ENCODE results near the gene TAF12. TPM values are rescaled to one million over a fixed set of nuclear protein-coding genes. Genes with fewer than 3 reads are reported as not detected.
"Not testable (repeated sequence)": the region's sequence is repeated elsewhere in the genome, so short reads cannot be mapped to it uniquely, and the experiment has no call there.

Gene TAF12
- total RNA-seq, 2 donors from 2014 or later: 14.2 to 15.8 TPM

GRCh38 chr1:28586585-28587391 is 56.1 kb downstream of the TAF12 start:
- H3K4me1 Mint-ChIP-seq: peaks cover 12% of the 10 kb centered on the region
- not testable (repeated sequence) for ATAC-seq, H3K4me3 Mint-ChIP-seq

GRCh38 chr1:28582248-28582615 is 60.6 kb downstream of the TAF12 start:
- H3K4me1 Mint-ChIP-seq: peaks cover 43% of the 10 kb centered on the region

More at GRCh38 chr1:28586585-28587391, 56.1 kb downstream of the TAF12 start:
- H3K27ac Mint-ChIP-seq; H3K36me3 Mint-ChIP-seq (ENCODE audit: low read depth); H3K27me3 Mint-ChIP-seq; DNase-seq; H3K9me3 ChIP-seq (ENCODE audit: control insufficient read depth, low read length, poor library complexity, severe bottlenecking): not testable (repeated sequence)

GRCh38 chr1:28581531-28582247 is 61.2 kb downstream of the TAF12 start:
- DNase-seq (peak; percentile 87 to 91 (median 89)), ATAC-seq (peak; percentile 92)
- Mint-ChIP-seq H3K27me3 (no peaks in the 10 kb centered on the region), H3K4me3 (peak overlapping the region; percentile 95), H3K4me1 (peaks cover 43% of the 10 kb centered on the region), H3K27ac (peak overlapping the region; percentile 88), H3K36me3 (ENCODE audit: low read depth) (peaks cover 2% of the 10 kb centered on the region)
- no peaks in the 10 kb centered on the region for H3K9me3 ChIP-seq (ENCODE audit: control insufficient read depth, low read length, poor library complexity, severe bottlenecking)

More at GRCh38 chr1:28582248-28582615, 60.6 kb downstream of the TAF12 start:
- ATAC-seq: no peak
- no peaks in the 10 kb centered on the region for H3K9me3 ChIP-seq (ENCODE audit: control insufficient read depth, low read length, poor library complexity, severe bottlenecking)
- Mint-ChIP-seq H3K27ac (peak overlapping the region; percentile 88), H3K36me3 (ENCODE audit: low read depth) (peaks cover 2% of the 10 kb centered on the region), H3K27me3 (no peaks in the 10 kb centered on the region), H3K4me3 (peak overlapping the region; percentile 95)
- no peak for DNase-seq

GRCh38 chr1:28580722-28581530 is 61.9 kb downstream of the TAF12 start:
- peaks cover 2% of the 10 kb centered on the region for H3K36me3 Mint-ChIP-seq (ENCODE audit: low read depth)
- peak; percentile 73 for ATAC-seq
- no peaks in the 10 kb centered on the region for H3K27me3 Mint-ChIP-seq
- peaks cover 41% of the 10 kb centered on the region for H3K4me1 Mint-ChIP-seq
- H3K27ac Mint-ChIP-seq: peak overlapping the region; percentile 88
- no peaks in the 10 kb centered on the region for H3K9me3 ChIP-seq (ENCODE audit: control insufficient read depth, low read length, poor library complexity, severe bottlenecking)
- peak overlapping the region; percentile 95 for H3K4me3 Mint-ChIP-seq
- peak in 2 of 3 donors; percentile 24 to 32 for DNase-seq

GRCh38 chr1:28579401-28579800 is 63.5 kb downstream of the TAF12 start:
- Mint-ChIP-seq H3K4me3 (peak overlapping the region; percentile 95), H3K27me3 (no peaks in the 10 kb centered on the region), H3K4me1 (peaks cover 41% of the 10 kb centered on the region), H3K36me3 (ENCODE audit: low read depth) (peaks cover 2% of the 10 kb centered on the region), H3K27ac (peak overlapping the region; percentile 88)
- H3K9me3 ChIP-seq (ENCODE audit: control insufficient read depth, low read length, poor library complexity, severe bottlenecking): no peaks in the 10 kb centered on the region
- ATAC-seq (no peak), DNase-seq (no peak)

GRCh38 chr1:28578696-28579218 is 64.1 kb downstream of the TAF12 start:
- no peaks in the 10 kb centered on the region for H3K9me3 ChIP-seq (ENCODE audit: control insufficient read depth, low read length, poor library complexity, severe bottlenecking)
- Mint-ChIP-seq H3K27me3 (no peaks in the 10 kb centered on the region), H3K36me3 (ENCODE audit: low read depth) (peaks cover 2% of the 10 kb centered on the region), H3K27ac (peak overlapping the region; percentile 88), H3K4me1 (peaks cover 41% of the 10 kb centered on the region), H3K4me3 (peak overlapping the region; percentile 15)
- no peak for ATAC-seq
- DNase-seq: no peak

- no peaks in the 10 kb centered on the region for H3K9me3 ChIP-seq (ENCODE audit: control insufficient read depth, low read length, poor library complexity, severe bottlenecking)
- Mint-ChIP-seq H3K4me3 (peak overlapping the region; percentile 7), H3K27ac (peak overlapping the region; percentile 88), H3K4me1 (peaks cover 38% of the 10 kb centered on the region), H3K27me3 (no peaks in the 10 kb centered on the region), H3K36me3 (ENCODE audit: low read depth) (peaks cover 2% of the 10 kb centered on the region)
- no peak for DNase-seq
- no peak for ATAC-seq
Measured at GRCh38 chr1:28577738-28578536, 64.9 kb downstream of the TAF12 start.

- Mint-ChIP-seq H3K27me3 (no peaks in the 10 kb centered on the region), H3K36me3 (ENCODE audit: low read depth) (peaks cover 2% of the 10 kb centered on the region), H3K4me1 (peaks cover 34% of the 10 kb centered on the region), H3K4me3 (peak overlapping the region; percentile 7), H3K27ac (peak overlapping the region; percentile 88)
- H3K9me3 ChIP-seq (ENCODE audit: control insufficient read depth, low read length, poor library complexity, severe bottlenecking): no peaks in the 10 kb centered on the region
- no peak for DNase-seq
- ATAC-seq: no peak
Measured at GRCh38 chr1:28577052-28577678, 65.7 kb downstream of the TAF12 start.

- H3K9me3 ChIP-seq (ENCODE audit: control insufficient read depth, low read length, poor library complexity, severe bottlenecking): no peaks in the 10 kb centered on the region
- Mint-ChIP-seq H3K4me1 (peaks cover 5% of the 10 kb centered on the region), H3K27me3 (no peaks in the 10 kb centered on the region), H3K4me3 (no peak overlapping the region), H3K36me3 (ENCODE audit: low read depth) (peaks cover 4% of the 10 kb centered on the region), H3K27ac (no peak overlapping the region)
- ATAC-seq (no peak), DNase-seq (no peak)
Measured at GRCh38 chr1:28573564-28573963, 69.3 kb downstream of the TAF12 start.

- H3K27me3 Mint-ChIP-seq; H3K4me1 Mint-ChIP-seq; H3K9me3 ChIP-seq (ENCODE audit: control insufficient read depth, low read length, poor library complexity, severe bottlenecking); H3K4me3 Mint-ChIP-seq; H3K36me3 Mint-ChIP-seq (ENCODE audit: low read depth); ATAC-seq; DNase-seq; H3K27ac Mint-ChIP-seq: not testable (repeated sequence)
Measured at GRCh38 chr1:28572891-28573290, 70.0 kb downstream of the TAF12 start.

- no peak overlapping the region for H3K27ac Mint-ChIP-seq
- peaks cover 4% of the 10 kb centered on the region for H3K36me3 Mint-ChIP-seq (ENCODE audit: low read depth)
- no peaks in the 10 kb centered on the region for H3K4me1 Mint-ChIP-seq
- DNase-seq (no peak), ATAC-seq (no peak)
- H3K4me3 Mint-ChIP-seq: no peak overlapping the region
- no peaks in the 10 kb centered on the region for H3K9me3 ChIP-seq (ENCODE audit: control insufficient read depth, low read length, poor library complexity, severe bottlenecking)
- no peaks in the 10 kb centered on the region for H3K27me3 Mint-ChIP-seq
Measured at GRCh38 chr1:28571911-28572310, 71.0 kb downstream of the TAF12 start.

GRCh38 chr1:28566931-28567330 is 75.9 kb downstream of the TAF12 start:
- Mint-ChIP-seq H3K4me1 (peaks cover 2% of the 10 kb centered on the region), H3K27me3 (no peaks in the 10 kb centered on the region), H3K36me3 (ENCODE audit: low read depth) (peaks cover 5% of the 10 kb centered on the region), H3K4me3 (no peak overlapping the region), H3K27ac (no peak overlapping the region)
- ATAC-seq (no peak), DNase-seq (no peak)
- no peaks in the 10 kb centered on the region for H3K9me3 ChIP-seq (ENCODE audit: control insufficient read depth, low read length, poor library complexity, severe bottlenecking)
